SK-N-SH treated with all-trans-retinoic acid at 6 μM for 48 hours (cell line): ENCODE results near the gene OSMR.

ENCODE experiments used
- ATAC-seq: fragments of 200-7000 bp; cut with Tn5 transposase; 3 replicates; pipeline ENCODE4 v1.9.1; 2020; ENCODE audit warnings: mild to moderate bottlenecking, moderate library complexity
- ARNTL ChIP-seq: fragments of 450-650 bp; formaldehyde crosslinking; IDR thresholded peaks from 2 replicates; pipeline ENCODE4 v1.5.0; 2020; ENCODE audit warnings: low read depth, mild to moderate bottlenecking, moderate library complexity, borderline replicate concordance
- BACH2 ChIP-seq: fragments of 250-450 bp; sonication (Bioruptor Pico); IDR thresholded peaks from 2 replicates; pipeline ENCODE4 v1.9.0; 2021; ENCODE audit warnings: mild to moderate bottlenecking, borderline replicate concordance
- CREB5 ChIP-seq: fragments of 250-450 bp; sonication (Bioruptor Pico); IDR thresholded peaks from 2 replicates; pipeline ENCODE4 v1.5.1; 2020; ENCODE audit warnings: low read depth, mild to moderate bottlenecking, moderate library complexity
- CSDC2 ChIP-seq: fragments of 250-450 bp; sonication (Bioruptor Pico); IDR thresholded peaks from 2 replicates; pipeline ENCODE4 v1.5.0; 2020; ENCODE audit warnings: mild to moderate bottlenecking, moderate library complexity
- CSRNP3 ChIP-seq: fragments of 250-450 bp; sonication (Bioruptor Pico); IDR thresholded peaks from 2 replicates; pipeline ENCODE4 v1.5.1; 2021; ENCODE audit warnings: mild to moderate bottlenecking, moderate library complexity
- ESRRG ChIP-seq: fragments of 250-450 bp; sonication (Bioruptor Pico); IDR thresholded peaks from 2 replicates; pipeline ENCODE4 v1.6.1; 2021; ENCODE audit warnings: mild to moderate bottlenecking
- GLIS3 ChIP-seq: fragments of 250-450 bp; sonication (Bioruptor Pico); IDR thresholded peaks from 2 replicates; pipeline ENCODE4 v1.5.0; 2020; ENCODE audit warnings: mild to moderate bottlenecking, moderate library complexity
- ISL1 ChIP-seq: fragments of 250-450 bp; sonication (Bioruptor Pico); IDR thresholded peaks from 2 replicates; pipeline ENCODE4 v2.1.2; 2022; ENCODE audit warnings: mild to moderate bottlenecking, moderate library complexity
- OSR1 ChIP-seq: fragments of 250-450 bp; sonication (Bioruptor Pico); IDR thresholded peaks from 2 replicates; pipeline ENCODE4 v1.8.0; 2022; ENCODE audit warnings: moderate library complexity, mild to moderate bottlenecking, inconsistent platforms
- PATZ1 ChIP-seq: fragments of 250-450 bp; sonication (Bioruptor Pico); IDR thresholded peaks from 2 replicates; pipeline ENCODE4 v1.8.0; 2020; ENCODE audit warnings: mild to moderate bottlenecking, moderate library complexity, borderline replicate concordance
- POU6F1 ChIP-seq: fragments of 250-450 bp; sonication (Bioruptor Pico); IDR thresholded peaks from 2 replicates; pipeline ENCODE4 v1.8.0; 2021; ENCODE audit warnings: low read depth, mild to moderate bottlenecking, moderate library complexity, borderline replicate concordance
- PPARA ChIP-seq: fragments of 250-450 bp; sonication (Bioruptor Pico); IDR thresholded peaks from 2 replicates; pipeline ENCODE4 v1.5.0; 2020; ENCODE audit warnings: mild to moderate bottlenecking, borderline replicate concordance
- SNAI2 ChIP-seq: fragments of 250-450 bp; sonication (Bioruptor Pico); IDR thresholded peaks from 2 replicates; pipeline ENCODE4 v1.5.0; 2020; ENCODE audit warnings: mild to moderate bottlenecking, moderate library complexity
- TCF4 ChIP-seq: fragments of 250-450 bp; sonication (Bioruptor Pico); IDR thresholded peaks from 2 replicates; pipeline ENCODE4 v1.8.0; 2021; ENCODE audit warnings: mild to moderate bottlenecking, moderate library complexity, borderline replicate concordance
- TOX ChIP-seq: fragments of 250-450 bp; sonication (Bioruptor Pico); IDR thresholded peaks from 2 replicates; pipeline ENCODE4 v1.8.0; 2021; ENCODE audit warnings: mild to moderate bottlenecking, moderate library complexity, borderline replicate concordance
- ZC3H10 ChIP-seq: fragments of 250-450 bp; sonication (Bioruptor Pico); IDR thresholded peaks from 2 replicates; pipeline ENCODE4 v1.5.1; 2021; ENCODE audit warnings: mild to moderate bottlenecking, moderate library complexity
- ZFP3 ChIP-seq: fragments of 250-450 bp; sonication (Bioruptor Pico); IDR thresholded peaks from 2 replicates; pipeline ENCODE4 v1.5.0; 2020; ENCODE audit warnings: mild to moderate bottlenecking, moderate library complexity
- ZFP30 ChIP-seq: fragments of 450-650 bp; formaldehyde crosslinking; IDR thresholded peaks from 2 replicates; pipeline ENCODE4 v1.5.0; 2022; ENCODE audit warnings: mild to moderate bottlenecking, moderate library complexity
- ZNF565 ChIP-seq: fragments of 450-650 bp; formaldehyde crosslinking; conservative IDR thresholded peaks from 2 replicates; pipeline ENCODE4 v1.5.0; 2020; ENCODE audit warnings: low read depth, mild to moderate bottlenecking, moderate library complexity
- ZNF70 ChIP-seq: fragments of 450-650 bp; formaldehyde crosslinking; IDR thresholded peaks from 2 replicates; pipeline ENCODE4 v1.5.0; 2020; ENCODE audit warnings: mild to moderate bottlenecking, moderate library complexity
- ZNF8 ChIP-seq: fragments of 450-650 bp; formaldehyde crosslinking; IDR thresholded peaks from 2 replicates; pipeline ENCODE4 v1.5.0; 2020; ENCODE audit warnings: mild to moderate bottlenecking, moderate library complexity

OSMR gene

GRCh38 chr5:38941912-38942311 is 96.1 kb downstream of the OSMR start:
- no peak for ATAC-seq
- no peak for TF ChIP-seq GLIS3
- no peak for TF ChIP-seq PPARA
- no peak for TF ChIP-seq CREB5 (CRISPR knock-in tag)
- TF ChIP-seq ZNF70 (CRISPR knock-in tag): no peak
- TF ChIP-seq ZFP30: no peak
- no peak for TF ChIP-seq ISL1
- TF ChIP-seq TCF4 (CRISPR knock-in tag): no peak

GRCh38 chr5:38944282-38944681 is 98.5 kb downstream of the OSMR start:
- ATAC-seq: no peak
- TF ChIP-seq ZNF8 (no peak), TCF4 (CRISPR knock-in tag) (no peak), ZFP30 (no peak), ZNF565 (CRISPR knock-in tag) (no peak), GLIS3 (no peak), CSRNP3 (CRISPR knock-in tag) (no peak), ZFP3 (CRISPR knock-in tag) (no peak), ESRRG (CRISPR knock-in tag) (no peak), ZNF70 (CRISPR knock-in tag) (no peak), BACH2 (CRISPR knock-in tag) (no peak), ARNTL (CRISPR knock-in tag) (no peak), PPARA (no peak), CSDC2 (CRISPR knock-in tag) (no peak)

- TF ChIP-seq CSRNP3 (CRISPR knock-in tag) (no peak), SNAI2 (CRISPR knock-in tag) (no peak)
- no peak for ATAC-seq
Measured at GRCh38 chr5:38948501-38948900, 102.7 kb downstream of the OSMR start.

GRCh38 chr5:38953426-38954012 is 107.7 kb downstream of the OSMR start:
- ATAC-seq: no peak
- TF ChIP-seq SNAI2 (CRISPR knock-in tag) (no peak), OSR1 (no peak), ZNF70 (CRISPR knock-in tag) (no peak), ISL1 (no peak), ZFP3 (CRISPR knock-in tag) (no peak)

GRCh38 chr5:38961691-38962090 is 115.9 kb downstream of the OSMR start:
- no peak for TF ChIP-seq CSDC2 (CRISPR knock-in tag)
- no peak for TF ChIP-seq OSR1
- no peak for TF ChIP-seq GLIS3
- TF ChIP-seq ZC3H10 (CRISPR knock-in tag): no peak
- TF ChIP-seq CSRNP3 (CRISPR knock-in tag): no peak
- TF ChIP-seq PPARA: no peak
- TF ChIP-seq ZFP30: no peak
- TF ChIP-seq POU6F1 (CRISPR knock-in tag): no peak
- no peak for TF ChIP-seq TOX
- no peak for TF ChIP-seq ZFP3 (CRISPR knock-in tag)
- no peak for TF ChIP-seq PATZ1 (CRISPR knock-in tag)
- ATAC-seq: no peak
